GM21423 (cell line): Measurements from ENCODE around the gene SYNGR2.

ENCODE experiments used
- ATAC-seq: cut with Tn5 transposase; IDR thresholded peaks from one replicate; pipeline ENCODE4 v1.9.1; 2021; ENCODE audit warnings: mild to moderate bottlenecking, moderate library complexity; ENCODE audit not compliant: unreplicated experiment

SYNGR2 gene

GRCh38 chr17:78142119-78142861 lies 26.1 kb upstream of the SYNGR2 start:
- ATAC-seq: no peak

- no peak for ATAC-seq
These were observed 24.9 kb upstream of the SYNGR2 start for GRCh38 chr17:78143214-78144146.

GRCh38 chr17:78144147-78144719 lies 24.1 kb upstream of the SYNGR2 start:
- no peak for ATAC-seq

- ATAC-seq: no peak
These were observed 23.4 kb upstream of the SYNGR2 start for GRCh38 chr17:78144736-78145641.

- ATAC-seq: no peak
These were observed 21.9 kb upstream of the SYNGR2 start for GRCh38 chr17:78146471-78146869.

GRCh38 chr17:78146881-78147280 lies 21.5 kb upstream of the SYNGR2 start:
- no peak for ATAC-seq

GRCh38 chr17:78147315-78147998 lies 20.9 kb upstream of the SYNGR2 start:
- ATAC-seq: peak; percentile 45

GRCh38 chr17:78148286-78149016 lies 19.9 kb upstream of the SYNGR2 start:
- no peak for ATAC-seq

GRCh38 chr17:78151514-78152008 lies 16.8 kb upstream of the SYNGR2 start:
- ATAC-seq: no peak

GRCh38 chr17:78154903-78155811 lies 13.2 kb upstream of the SYNGR2 start:
- ATAC-seq: peak; percentile 51

- ATAC-seq: no peak
These were observed 8.7 kb upstream of the SYNGR2 start for GRCh38 chr17:78159575-78160158.

GRCh38 chr17:78163881-78164747 lies 4.3 kb upstream of the SYNGR2 start:
- ATAC-seq: no peak

- ATAC-seq: no peak
These were observed 3.4 kb upstream of the SYNGR2 start for GRCh38 chr17:78164748-78165607.

GRCh38 chr17:78166416-78166815 lies 2.0 kb upstream of the SYNGR2 start:
- ATAC-seq: no peak

GRCh38 chr17:78168903-78169793 lies 767 bp downstream of the SYNGR2 start:
- ATAC-seq: peak; percentile 24
